NCI-H2227 (cell line): ENCODE data around the gene TOPBP1.

ENCODE experiments used
- DNase-seq: peaks from one replicate; lab custom pipeline; 2025; ENCODE audit not compliant: unreplicated experiment; lab: John Stamatoyannopoulos, UW

Gene TOPBP1

DNA sequence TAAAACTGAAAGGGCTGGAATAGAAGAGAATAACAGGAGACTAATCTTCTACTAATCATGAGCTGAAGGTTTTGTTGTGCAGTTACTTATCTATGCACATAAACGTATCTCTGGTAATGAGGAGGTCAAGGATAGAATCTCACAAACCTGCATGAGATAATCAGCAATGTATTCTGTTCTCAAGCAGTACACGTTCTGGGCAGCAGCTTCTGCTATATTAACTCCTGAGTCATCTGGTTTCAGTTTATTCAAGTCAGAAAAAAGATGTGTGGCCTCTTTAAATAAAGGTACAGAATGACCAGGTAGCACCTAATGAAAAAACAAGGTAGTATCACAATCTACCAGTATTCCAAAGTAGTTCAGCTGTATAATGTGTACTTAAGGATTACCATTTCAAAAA, 53.4 kb downstream of the TOPBP1 start:
- no peak for DNase-seq

DNA sequence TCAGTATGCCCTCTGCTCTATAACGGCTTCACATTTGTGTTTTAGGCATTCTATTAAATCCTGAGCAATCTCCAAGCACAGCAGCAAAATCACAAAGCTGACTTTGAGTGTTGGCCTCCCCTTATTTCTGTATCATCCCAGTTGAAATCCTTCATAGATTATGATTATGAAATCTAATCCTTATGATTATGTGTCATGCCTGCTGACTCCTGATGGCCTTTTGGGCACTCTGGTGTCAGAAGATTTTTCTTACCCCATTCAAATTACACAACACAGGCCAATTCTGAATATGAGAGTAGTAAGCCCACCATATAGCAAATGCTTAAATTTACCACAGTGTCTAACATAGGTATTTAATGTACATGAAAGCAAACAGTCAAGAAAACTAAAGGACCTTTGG, 53.9 kb downstream of the TOPBP1 start:
- DNase-seq = no peak

DNA sequence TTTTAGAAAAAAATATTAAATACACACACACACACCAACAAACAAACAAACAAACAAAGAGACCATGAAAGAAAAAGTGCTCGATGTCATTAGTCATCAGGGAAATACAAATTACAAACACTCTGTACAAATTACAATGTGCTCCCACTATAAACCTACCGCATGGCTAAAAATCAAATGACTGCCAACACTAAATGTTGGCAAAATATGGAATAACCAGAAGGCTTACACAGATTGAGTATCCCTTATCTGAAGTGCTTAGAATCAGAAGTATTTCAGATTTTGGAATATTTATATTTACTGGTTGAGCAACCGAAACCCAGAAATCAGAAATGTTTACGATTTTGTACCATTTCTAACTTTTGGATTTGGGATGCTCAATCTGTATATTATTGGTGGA, 54.8 kb downstream of the TOPBP1 start:
- no peak for DNase-seq

DNA sequence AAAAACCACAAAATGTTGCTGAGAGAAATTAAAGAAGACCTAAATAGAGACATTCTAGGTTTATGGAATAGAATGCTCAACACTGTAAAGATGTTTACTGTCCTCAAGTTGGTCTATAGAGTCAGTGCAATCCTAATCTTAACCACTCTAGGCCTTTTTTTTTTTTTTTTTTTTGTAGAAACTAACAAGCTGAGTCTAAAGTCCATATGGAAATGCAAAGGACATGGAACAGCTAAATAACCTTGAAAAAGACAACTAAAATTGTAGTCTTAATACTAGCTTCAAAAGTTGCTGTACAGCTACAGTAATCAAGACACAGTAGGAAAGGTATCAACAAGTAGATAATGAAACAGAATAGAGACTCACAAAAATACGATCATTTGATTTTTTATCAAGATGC, 55.4 kb downstream of the TOPBP1 start:
- DNase-seq = no peak

DNA sequence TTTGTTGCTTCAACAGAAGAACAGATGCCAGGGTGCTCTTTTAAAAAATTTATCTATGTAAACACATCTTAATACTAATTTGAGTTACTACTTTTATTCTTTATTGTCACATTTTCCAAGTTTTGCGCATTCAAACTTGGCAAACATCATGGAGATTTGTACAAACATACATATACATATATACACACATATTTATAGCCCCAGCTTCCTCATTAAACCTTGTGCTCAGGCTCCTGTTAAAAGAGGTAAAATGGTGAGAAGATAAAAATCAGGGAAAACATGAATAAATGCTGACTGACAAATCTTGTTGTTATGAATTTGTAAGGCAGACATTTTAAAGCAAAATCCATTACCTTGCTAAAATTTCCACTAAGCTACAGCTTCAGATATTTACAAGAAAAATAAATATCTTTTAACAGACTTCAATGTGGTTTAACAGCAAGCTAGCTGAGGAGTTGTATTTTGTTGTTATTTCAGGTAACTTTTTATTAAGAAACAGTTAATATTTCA, 61.1 kb downstream of the TOPBP1 start:
- no peak for DNase-seq

DNA sequence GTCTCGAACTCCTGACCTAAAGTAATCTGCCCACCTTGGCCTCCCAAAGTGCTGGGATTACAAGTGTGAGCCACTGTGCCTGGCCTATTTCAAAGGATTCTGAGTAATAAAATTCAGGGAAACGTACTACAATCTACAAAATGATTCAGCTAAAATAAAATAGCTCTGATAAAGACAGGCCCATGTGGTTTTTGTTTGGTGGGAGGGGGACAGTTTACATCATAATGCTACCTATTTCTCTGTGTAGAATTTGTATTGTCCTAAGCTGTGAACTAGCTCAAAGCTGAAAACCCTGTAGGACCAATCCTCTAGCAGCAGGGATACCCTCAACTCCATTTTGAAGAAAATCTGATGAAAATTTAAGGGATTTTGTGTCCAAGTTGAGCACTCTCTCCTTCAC, 62.5 kb downstream of the TOPBP1 start:
- no peak for DNase-seq

DNA sequence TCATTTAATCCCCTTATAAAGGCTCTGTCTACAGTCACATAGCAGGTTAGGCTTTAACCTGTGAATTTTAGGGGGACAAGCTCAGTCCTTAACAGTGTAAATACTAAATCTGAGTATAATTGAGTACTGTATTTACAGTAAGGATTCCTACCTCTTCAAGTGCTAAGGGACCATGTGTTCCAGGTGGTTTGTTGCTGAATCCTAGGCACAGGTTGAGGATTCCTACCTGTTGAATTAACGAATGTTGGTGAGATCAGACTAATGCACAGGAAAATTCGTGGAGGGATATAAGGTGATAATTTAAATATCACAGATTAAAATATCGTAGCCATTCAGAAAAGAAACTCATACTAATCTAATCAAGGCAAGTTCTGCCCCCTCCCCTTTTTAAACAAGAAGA, 63.3 kb downstream of the TOPBP1 start:
- DNase-seq = no peak

DNA sequence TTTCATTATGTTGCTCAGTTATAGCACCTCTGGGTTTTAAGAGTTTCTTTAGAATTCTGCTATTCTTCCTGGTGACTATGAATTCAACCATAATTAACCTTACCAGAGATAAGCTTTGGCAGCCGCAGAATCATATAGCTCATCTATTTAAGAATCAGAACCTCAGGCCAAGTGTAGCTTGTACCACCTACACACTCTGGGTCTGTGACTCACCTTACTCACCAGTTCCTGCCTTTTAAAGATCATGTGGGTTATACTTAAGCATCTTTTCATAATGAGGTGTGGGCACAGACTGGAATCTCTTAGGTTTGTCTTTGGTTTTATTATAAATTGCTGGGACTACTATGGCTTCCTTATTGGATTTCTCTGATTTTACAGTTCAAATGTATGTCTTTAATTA, 66.4 kb downstream of the TOPBP1 start:
- DNase-seq = no peak

DNA sequence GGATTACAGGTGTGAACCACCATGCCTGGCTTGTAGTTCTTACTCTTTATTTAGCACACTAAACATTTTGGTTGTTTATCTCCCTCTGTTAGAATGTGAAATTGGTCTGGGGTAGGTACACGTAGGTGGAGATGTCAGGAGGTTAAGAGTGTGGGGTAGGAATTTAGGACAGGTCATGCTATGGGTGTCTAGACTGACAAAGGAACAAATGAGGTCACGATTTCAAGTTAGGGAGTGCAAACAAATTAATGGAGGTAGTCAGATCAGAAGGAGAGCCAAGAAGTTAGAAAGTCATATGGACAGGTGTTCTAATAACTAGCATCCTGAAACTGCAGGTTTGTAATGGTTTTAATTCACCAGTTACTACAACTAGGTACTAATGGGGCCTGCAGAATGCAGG, 68.5 kb downstream of the TOPBP1 start:
- DNase-seq = no peak

DNA sequence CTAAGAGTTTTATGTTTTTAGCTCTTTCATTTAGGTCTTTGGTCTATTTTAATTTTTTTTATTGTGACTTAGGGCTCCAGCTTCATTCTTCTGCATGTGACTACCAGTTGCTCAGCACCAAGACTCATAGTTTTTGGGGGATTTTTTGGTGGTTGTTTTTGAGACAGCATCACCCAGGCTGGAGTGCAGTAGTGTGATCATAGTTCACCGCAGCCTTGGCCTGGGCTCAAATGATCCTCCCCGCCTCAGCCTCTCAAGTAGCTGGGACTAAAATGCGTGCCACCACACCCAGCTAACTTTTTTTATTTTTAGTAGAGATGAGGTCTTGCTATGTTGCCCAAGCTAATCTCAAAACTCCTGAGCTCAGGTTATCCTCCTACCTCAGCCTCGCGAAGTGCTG, 68.9 kb downstream of the TOPBP1 start:
- DNase-seq = no peak

DNA sequence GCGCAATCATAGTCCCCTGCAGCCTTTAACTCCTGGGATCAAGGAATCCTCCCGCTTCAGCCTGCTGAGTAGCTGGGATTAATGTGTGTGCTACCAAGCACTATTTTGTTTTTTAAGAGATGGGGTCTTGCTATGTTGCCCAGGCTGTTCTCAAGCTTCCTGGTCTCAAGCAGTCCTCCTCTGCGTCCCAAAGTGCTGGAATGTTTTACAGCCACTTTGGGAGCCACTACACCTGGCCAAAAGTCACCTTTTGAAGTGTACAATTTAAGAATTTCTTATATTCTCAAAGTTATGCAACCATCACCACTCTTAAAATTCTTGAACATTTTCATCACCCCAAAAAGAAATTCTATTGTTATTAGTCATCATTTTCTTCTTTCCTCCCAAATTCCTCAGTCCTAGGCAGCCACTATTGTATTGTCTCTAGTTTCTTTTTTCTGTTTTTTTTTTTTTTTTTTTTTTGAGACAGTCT, 70.4 kb downstream of the TOPBP1 start:
- DNase-seq = no peak

DNA sequence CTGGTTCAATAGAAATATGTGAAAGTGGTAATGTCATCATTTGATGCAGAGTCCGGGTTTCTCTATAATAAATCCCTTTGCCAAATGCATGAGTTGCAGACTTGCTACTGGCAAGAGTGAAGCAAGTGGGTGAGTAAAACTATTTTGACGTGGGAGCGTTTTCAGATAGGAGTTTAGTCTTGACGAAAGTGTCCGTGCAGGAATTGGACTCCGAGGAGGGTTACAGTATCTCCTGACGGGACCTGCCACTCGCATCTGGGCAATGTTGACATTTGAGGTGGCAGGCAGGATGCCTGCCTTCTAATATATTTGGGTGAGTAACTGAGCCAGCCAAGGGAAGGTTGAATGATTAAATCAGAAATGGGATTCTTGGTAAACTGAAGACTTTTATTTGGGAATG, 72.2 kb downstream of the TOPBP1 start:
- no peak for DNase-seq

DNA sequence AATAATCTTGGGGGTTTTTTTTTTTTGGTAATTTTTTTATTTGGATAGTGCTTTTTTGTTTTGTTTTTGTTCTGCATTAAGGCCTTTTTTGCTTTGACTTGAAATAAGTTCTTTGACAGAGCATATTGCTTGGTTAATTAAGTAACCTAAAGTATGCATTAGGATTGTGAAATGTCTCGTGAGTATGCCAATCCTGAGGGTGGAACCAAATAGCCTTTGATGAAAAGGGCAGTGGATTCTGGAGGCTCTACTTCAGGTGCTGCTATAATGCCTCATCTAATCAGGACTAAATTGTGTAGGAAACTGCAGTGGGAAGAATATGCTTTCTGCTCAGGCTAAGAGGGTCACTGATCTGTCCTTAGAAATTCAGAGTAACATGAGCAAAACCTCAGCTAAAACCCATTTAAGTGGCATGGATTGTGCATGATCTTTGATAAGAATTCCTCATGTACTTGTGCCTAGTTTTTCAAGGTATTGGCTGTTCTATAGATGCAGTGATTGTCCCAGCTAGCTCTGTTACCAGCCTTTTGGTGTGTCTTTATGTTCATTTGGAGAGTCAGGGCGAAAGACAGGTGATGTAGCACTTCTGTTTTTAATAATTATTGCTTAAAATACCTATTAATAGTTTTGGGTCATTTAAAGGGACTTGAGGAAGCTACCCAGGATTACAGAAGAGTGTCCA, 72.8 kb downstream of the TOPBP1 start:
- DNase-seq = no peak

DNA sequence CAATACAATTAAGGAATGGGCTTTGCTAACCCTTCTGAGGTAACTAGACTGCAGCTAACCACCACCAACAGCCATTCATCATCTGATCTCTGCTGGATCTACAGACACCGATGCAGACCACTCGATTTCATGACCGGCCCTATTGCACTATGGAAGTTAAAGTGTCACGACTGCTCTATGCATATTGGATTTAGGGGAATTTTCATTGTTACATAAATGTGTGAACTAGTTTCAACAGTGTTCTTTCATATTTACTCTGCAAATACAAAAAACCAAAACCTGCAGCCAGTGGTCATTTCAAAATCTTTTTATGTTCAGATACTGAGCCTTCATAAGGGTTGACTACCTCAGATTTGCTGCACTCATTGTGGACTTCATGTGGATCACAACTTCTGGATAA, 73.7 kb downstream of the TOPBP1 start:
- no peak for DNase-seq

DNA sequence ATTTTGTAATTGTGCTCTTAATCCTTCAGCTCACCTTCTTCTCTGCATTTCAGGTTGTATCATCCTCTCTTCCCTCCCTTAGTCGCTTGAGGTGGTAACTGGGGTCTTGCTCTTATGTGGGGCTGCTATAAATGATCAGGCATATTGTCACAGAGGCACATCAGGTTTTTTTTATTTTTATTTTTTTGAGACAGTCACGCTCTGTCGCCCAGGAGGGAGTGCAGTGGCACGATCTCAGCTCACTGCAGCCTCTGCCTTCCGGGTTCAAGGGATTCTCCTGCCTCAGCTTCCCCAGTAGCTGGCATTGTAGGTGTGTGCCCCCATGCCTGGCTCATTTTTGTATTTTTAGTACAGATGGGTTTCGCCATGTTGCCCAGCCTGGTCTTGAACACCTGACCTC, 78.3 kb downstream of the TOPBP1 start:
- no peak for DNase-seq

DNA sequence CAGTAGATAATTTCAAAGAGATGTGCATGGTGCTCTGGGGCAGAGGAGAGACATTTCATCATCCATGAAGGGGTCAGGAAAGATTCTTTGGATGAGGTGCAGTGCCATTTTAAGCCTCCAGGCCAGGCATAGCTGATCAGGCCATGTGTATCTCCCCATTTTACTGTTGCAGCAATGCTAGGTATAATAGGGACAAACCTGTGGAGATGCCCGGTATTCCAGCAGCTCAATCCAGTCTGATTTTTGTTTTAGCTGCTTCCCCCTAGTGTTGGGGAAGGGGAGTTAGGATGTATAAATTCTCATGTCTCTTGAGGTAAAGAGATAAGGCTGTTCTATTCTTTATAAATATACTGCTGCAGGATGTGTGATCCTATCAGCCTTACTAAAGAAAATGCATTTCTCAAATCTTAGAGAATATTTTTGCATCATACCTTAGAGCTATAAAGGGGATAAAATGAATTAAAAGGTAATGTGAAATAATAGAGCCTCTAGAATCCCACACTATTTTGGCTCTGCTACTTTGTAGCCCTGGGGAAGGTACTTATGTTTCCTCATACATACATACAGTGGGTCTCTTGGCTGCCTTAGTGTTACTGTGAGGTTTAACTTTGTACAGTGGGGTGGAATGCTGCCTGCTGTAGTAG, 83.1 kb downstream of the TOPBP1 start:
- no peak for DNase-seq

DNA sequence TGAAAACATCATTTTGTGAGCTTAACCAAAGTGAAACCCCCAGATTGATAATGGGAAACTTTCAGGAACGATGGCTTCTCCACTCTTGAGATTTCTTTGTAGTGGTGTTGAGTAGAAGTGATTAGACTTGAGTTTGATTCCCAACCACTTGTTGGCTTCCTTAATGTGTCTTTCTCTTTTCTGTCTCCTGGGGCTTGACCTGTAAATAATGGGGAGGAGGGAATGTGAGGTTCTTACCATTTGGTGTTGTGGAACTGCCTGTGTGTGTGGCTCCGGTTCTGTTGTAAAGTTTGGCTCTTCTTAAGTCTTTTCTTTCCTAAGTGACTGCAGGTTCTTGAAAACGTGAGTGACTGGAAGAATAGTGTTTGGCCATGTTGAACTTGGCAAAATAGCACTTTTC, 85.6 kb downstream of the TOPBP1 start:
- DNase-seq = no peak

DNA sequence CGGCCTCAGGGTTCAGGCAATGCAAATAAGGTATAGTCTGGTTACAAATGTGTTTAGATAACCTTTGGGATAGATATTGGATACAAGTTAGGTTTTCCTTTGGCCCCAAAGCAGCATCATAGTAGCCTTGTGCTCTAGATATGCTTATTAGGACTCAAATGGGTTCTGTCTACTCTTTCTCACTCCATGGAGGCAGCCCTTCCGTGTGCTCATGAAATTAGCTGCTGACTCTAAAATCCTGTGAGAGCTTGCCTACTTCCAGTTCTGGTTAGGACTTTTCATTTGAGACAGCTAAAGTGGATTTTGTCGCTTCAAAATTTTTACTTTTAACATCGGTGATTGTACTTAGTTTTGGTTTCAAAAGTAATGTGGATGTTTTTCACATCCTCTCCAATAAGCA, 86.7 kb downstream of the TOPBP1 start:
- DNase-seq = no peak

DNA sequence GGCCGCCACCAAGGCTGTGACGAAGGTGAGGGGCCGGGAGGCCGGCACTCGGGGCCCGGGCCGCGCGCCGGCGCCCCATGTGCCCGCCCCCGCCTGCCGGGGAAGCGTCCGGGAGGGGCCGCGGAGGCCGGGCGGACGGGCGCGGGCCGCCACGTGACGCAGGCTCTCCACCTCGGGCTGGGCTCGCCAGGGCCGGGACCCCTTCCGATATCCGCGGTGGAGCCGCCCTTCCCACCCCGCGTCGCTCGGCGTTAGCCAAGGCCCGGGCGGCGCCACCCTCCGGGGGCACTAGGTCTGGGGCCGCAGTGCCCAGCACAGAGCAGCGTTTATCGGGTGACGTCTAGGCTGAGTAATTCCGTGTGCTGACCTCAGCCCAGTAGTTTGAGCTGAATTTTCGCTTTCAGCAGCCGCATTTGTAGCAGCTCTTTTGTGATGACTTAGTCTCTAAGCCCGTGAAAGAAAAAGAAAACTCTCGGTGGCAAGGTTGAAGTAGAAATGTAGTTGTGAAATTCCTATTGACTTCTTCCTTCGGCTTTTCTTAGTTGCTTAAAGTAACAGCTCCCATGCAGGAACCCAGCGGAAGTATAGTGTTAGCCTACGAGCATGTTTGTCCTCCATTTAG, 87.4 kb downstream of the TOPBP1 start:
- no peak for DNase-seq

DNA sequence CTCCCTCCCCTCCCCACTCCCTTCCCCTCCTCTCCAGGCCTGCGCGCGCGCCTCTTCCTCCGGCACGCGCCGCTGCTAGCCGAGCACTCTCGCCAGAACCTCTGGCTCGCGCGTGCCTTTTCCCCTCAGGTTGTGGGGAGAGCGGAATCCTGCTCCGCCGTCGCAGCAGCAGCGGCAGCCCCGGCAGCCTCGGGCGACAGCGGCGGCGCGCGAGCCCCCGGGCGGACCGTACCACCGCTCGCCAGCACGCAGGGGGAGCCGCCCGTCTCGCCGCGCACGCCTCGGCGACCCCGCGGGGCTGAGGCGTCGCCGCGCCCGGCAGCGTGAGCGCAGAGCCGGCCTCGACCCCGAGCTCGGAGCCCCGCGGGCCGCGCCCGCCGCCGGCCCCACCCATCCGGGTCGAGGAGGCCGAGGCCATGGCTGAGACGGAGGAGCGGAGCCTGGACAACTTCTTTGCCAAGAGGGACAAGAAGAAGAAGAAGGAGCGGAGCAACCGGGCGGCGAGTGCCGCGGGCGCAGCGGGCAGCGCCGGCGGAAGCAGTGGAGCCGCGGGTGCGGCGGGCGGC, 88.0 kb downstream of the TOPBP1 start, which contains the start of gene CDV3:
Gene CDV3, plus strand, starts transcription at position 58 of the 566 bp plus-strand sequence. Its CDS starts 359 bp downstream, at position 417.
- no peak for DNase-seq

DNA sequence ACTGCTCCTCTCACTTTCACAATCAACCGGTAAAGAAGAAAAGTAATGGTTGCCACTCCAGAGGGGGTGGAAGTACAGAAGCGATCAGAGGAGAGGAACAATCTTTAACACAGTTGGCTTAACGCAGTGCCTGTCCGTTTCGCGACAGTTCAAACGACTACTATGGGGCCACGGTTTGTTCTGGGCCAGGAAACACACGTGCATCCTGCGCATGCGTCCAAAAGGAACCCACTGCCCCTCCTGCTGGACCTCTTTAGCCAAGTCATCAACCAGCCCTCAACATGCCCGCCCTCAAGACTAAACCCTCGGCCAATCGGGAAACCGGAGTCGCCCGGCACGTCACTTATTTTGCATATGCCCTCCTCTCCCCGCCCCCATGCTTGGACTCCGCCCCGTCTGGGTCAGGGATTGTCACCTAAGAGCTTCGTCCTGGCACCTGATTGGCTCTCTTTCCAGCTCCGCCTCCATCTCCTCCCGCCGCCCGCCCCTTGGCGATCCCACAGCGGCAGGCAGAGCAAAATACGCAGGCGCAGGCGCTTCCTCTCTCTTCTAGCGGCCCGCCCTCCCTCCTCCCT, 88.6 kb downstream of the TOPBP1 start:
- no peak for DNase-seq
